Endometrial microvascular endothelial cells (primary cell): ENCODE measurements around the gene RASAL1. TPM values are rescaled to one million over a fixed set of nuclear protein-coding genes. Genes with fewer than 3 reads are reported as not detected.

Experiments
- in situ Hi-C: cut with HindIII; loops from 2 replicates; pipeline ENCODE4 v1.10.0; 2017; ENCODE audit warnings: low sequenced_read_pairs, low pct_unique_long_range_greater_than_20kb; ENCODE audit errors: inconsistent ontology term
- total RNA-seq: library from RNA; depleted of rRNA; stranded (reverse); fragments of >200 nt; gene quantifications from one replicate; pipeline ENCODE4 v1.2.3, GENCODE V29; 2015; ENCODE audit errors: inconsistent ontology term

RASAL1 gene
- total RNA-seq, 1 donor from 2014 or later: not detected

- in situ Hi-C loops: loop anchor here (25.0 kb wide), 1 partner anchor 104 kb away; no protein-coding TSS in a partner anchor
These were observed 77.7 kb downstream of the RASAL1 start for GRCh38 chr12:113057565-113058485.

DNA sequence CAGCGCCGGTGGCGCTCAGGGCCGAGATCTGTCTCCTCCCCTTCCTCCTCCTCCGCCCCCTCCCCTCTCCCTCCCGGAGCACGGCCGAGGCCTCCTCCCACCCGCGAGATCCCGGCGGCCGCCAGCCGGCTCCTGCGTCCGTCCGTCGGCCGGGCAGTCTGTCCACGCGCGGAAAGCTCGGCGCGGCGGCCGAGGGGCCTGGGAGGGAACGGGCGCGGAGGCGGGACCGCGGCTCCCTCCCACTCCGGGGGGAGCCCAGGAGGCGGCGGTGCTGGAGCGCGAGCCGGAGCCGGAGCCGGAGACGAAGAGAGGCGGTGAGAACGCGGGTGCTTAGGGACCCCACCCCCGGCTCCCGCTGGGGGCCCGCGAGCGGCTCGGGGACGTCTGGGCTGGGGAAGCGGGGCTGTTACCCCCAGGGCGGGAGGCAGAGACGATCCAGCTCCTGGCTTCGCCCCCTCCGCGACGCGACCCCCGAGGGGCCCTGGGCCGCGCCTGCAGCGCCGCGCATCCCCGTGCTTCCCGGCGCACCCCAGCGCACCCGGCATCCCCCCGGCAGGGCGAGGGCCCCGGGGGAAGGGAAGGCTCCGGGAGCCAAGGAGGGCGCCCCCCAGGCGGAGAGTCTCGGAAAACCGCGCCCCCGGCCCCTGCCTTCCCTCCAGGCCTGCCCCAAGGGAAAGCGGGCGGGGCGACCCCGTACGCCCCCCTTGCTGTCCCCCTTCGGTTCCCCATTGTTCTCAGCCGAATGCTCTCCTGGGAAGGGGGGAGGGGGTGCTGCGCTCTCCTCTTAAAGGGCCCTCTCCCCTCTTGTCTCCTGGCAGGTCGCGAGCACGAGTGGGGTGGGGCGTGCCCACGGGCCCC, 78.7 kb downstream of the RASAL1 start, which contains the start of gene DTX1:
DTX1 (plus strand) TSS at position 100 of the 858 bp plus-strand sequence. CDS start 1,463 bp downstream, outside the sequence.
- in situ Hi-C loops: loop anchor here (25.0 kb wide), 1 partner anchor 105 kb away; no protein-coding TSS in a partner anchor

GRCh38 chr12:113056381-113056630, 79.3 kb downstream of the RASAL1 start:
- in situ Hi-C loops: loop anchor here (25.0 kb wide), 1 partner anchor 106 kb away; no protein-coding TSS in a partner anchor

- in situ Hi-C loops: loop anchor here (25.0 kb wide), 1 partner anchor 107 kb away; no protein-coding TSS in a partner anchor
These were observed 79.8 kb downstream of the RASAL1 start for GRCh38 chr12:113055594-113056380.

DNA sequence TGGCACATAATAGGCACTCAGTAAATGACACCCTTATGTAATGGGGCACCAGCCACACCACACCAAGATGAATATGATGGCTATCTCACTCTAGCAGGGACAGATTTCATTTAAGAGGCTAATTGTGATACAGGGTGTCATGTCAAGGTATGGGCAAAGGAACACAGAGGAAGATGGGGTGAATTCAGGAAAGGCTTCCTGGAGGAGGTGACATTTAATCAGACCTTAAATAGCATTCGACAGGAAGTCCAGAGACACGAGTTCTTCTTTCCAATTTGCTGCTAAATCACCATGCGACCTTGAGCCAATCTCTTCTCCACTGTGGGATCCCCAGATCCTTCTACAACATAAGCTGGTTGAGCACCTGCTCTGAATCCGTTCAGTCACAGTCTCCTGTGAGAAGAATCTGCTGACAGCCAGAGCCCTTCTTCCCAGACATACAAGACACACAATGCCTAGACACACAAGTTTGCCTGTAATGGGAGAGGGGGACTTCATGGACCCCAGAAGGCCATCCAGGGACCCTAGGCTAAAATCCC, 80.5 kb downstream of the RASAL1 start:
- in situ Hi-C loops: loop anchor here (25.0 kb wide), 1 partner anchor 107 kb away; no protein-coding TSS in a partner anchor

DNA sequence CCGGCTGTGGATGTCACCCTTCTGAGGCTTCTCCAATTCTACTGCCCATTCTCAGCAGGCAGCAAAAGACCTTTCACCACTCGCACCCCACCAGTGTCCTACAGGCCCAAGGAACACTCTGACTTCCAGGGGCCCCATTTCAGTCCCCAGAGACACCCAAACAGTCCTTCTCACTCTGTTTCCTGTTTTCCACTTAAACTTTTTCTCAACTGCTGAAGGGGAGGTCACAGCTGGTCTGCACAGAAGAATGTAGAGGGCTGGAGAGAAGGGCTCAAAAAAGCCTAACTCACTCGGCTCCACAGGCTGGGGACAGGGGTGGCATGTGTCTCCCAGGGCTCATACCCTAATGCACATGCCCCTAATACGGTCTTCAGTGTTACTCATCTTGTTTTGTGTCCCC, 83.2 kb downstream of the RASAL1 start:
- in situ Hi-C loops: loop anchor here (25.0 kb wide), 1 partner anchor 110 kb away; no protein-coding TSS in a partner anchor

DNA sequence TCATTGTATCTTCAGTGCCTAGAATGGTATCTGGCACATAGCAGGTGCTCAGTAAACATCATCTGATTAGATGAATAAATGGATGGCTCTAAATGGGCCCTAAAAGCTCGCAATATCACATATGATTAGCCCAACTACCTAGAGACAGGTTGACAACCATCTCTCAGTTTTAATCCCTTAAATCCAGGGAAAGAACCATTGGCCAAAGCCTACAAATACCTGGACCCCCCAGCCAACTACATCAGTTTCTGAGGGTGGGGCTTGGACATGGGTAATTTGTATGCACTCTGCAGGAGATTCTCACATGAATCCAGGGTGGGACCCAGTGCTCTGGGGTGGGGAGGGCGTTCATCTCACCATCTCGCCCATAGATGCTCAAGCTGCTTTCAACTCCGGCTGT, 83.8 kb downstream of the RASAL1 start:
- in situ Hi-C loops: loop anchor here (25.0 kb wide), 1 partner anchor 111 kb away; no protein-coding TSS in a partner anchor

DNA sequence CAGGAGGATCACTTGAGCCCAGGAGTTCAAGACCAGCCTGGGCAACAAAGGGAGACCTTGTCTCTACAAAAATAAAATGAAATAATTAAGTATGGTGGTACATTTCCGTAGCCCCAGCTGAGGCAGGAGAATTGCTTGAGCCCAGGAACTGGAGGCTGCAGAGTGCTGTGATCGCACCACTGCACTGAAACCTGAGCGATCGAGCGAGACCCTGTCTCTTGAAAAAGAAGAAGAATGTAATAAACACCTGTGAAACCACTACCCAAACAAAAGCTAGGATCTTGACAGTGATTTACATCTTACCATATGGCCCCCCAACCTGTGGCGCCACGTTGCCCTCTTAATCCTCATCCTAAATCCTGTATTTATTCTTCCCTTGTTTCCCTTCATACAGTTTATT, 84.8 kb downstream of the RASAL1 start:
- in situ Hi-C loops: loop anchor here (25.0 kb wide), 1 partner anchor 112 kb away; no protein-coding TSS in a partner anchor

DNA sequence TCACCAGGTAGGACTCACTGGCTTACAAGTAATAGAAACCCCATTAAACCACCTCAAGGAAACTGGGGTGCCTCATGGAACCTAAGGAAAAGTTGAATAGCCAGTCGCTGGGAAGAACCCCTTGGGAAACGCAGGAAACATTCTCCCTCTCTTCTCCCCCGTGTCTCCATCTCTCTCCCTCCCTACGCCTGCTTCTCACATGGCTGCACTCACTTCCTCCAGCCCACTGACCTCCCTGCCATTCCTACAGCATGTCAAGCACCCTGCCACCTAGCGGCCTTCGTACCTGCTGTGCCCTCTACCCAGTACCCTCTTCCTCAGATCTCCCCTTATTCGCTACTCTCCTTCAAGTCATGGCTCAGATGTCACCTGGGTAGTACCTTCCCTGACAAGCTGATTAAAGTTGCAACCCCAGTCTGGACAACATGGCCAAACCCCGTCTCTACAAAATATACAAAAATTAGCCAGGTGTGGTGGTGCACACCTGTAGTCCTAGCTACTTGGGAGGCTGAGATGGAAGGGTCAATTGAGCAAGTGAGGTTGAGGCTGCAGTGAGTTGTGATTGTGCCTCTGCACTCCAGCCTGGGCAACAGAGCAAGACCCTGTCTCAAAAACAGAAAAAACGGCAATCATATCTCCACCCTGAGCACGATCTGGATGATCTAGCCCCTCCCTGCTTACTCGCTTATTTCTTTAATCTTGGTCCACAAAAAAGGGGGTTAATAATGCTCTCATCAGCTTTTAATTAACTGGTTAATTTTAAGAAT, 85.4 kb downstream of the RASAL1 start:
- in situ Hi-C loops: loop anchor here (25.0 kb wide), 1 partner anchor 112 kb away; no protein-coding TSS in a partner anchor

Other genes starting within 250 kb of the RASAL1 start
- 14.0 TPM for gene OAS1, start 228.8 kb downstream of the RASAL1 start, total RNA-seq
- 70.8 TPM for gene OAS3, start 197.3 kb downstream of the RASAL1 start, total RNA-seq
- gene OAS2, start 157.2 kb downstream of the RASAL1 start, total RNA-seq: 50.3 TPM
- not detected for gene DTX1, start 79.0 kb downstream of the RASAL1 start, total RNA-seq
- not detected for gene CFAP73, start 14.0 kb upstream of the RASAL1 start, total RNA-seq
- 91.8 TPM for gene DDX54, start 49.7 kb upstream of the RASAL1 start, total RNA-seq
- gene RITA1, start 50.0 kb upstream of the RASAL1 start, total RNA-seq: 36.9 TPM
- gene TPCN1, start 85.7 kb upstream of the RASAL1 start, total RNA-seq: 8.2 TPM
- 78.8 TPM for gene SLC8B1, start 199.3 kb upstream of the RASAL1 start, total RNA-seq
- 53.3 TPM for gene PLBD2, start 222.8 kb upstream of the RASAL1 start, total RNA-seq